HG03045 (cell line): ENCODE measurements around the gene METTL13.
A peak's percentile ranks its signal among the peaks of the same experiment; 100 is the strongest.

Experiments used
- ATAC-seq: cut with Tn5 transposase; IDR thresholded peaks from one replicate; pipeline ENCODE4 v1.9.1; 2021; ENCODE audit warnings: mild to moderate bottlenecking, moderate library complexity; ENCODE audit not compliant: unreplicated experiment

METTL13 gene

GRCh38 chr1:171801487-171801891, 20.0 kb downstream of the METTL13 start:
- no peak for ATAC-seq

GRCh38 chr1:171802207-171802606, 20.7 kb downstream of the METTL13 start:
- ATAC-seq, result no peak

GRCh38 chr1:171803045-171803444, 21.6 kb downstream of the METTL13 start:
- no peak for ATAC-seq

- ATAC-seq, result no peak
Measured at GRCh38 chr1:171803461-171804022, 22.1 kb downstream of the METTL13 start.

DNA sequence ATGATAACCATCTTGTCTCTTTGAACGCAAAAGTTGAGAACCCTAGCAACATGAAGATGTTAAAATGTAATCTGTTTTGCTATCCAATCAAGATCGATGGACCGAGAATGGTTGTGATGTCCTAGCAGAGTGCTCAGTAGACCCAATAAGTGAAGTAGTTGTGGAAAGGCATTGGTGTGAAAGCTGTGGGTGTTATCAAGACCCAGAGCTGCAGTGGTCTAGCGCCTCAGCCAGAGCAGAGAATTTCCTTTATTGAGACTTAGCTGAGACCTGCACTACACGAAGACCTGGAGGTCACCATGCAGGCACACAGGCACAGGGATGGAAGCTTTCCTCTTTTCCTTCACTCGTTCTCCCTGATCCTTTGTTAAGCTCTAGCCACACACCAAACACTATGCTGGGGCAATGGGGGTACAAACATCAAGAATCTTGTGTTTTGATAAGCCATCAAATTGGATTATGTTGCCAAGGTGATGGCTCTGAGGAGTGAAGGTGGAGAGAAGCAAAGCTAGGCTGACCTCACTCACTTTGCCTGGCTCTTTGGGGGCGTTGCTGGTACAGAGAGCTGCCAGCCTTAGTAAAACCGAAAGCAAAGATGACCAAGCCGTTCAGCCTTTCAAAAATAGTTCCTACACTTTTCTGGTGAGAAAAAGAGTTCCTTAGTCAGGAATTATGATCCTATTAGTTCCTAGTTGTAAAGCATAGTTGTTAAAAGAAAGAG, 24.1 kb downstream of the METTL13 start:
- ATAC-seq, result peak; percentile 83

GRCh38 chr1:171807556-171807955, 26.1 kb downstream of the METTL13 start:
- no peak for ATAC-seq

DNA sequence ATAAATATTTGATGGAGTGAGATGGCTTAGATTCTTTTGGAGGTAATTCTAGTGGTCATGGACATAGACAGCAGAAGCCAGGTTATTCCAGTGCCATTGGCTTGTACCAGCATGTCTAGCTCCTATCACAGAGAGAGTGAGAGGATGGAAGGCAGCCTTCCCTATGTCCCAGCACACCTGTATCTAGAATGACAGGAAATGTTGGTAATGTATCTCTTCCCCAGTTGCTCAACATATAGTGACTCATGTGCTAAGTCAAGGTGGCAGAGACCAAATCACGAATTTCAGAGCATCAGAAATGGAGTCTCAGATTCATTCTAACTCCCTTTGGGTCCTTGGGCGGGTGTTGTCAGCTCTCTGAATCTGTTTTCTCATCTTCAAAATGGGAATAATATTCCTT, 28.4 kb downstream of the METTL13 start:
- ATAC-seq, result no peak

DNA sequence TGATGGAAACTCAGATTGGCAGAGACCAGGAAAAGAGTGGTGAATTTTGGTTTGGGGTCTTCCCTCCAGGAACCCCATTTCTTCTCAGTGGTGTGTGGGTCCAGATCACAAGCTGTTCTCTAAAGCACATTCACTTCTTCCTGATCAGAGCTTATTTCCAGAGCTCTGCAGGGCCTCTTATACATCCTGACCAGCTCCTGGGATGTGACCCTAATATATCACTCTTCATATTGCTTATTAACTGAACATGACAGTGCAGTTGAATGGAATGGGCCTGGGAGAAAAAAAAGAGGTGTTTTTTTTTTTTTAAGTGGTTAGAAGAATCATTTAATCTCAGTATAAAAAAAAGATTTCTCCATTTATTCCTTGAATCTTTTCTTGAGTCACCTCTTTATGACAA, 30.2 kb downstream of the METTL13 start:
- no peak for ATAC-seq

- no peak for ATAC-seq
Measured at GRCh38 chr1:171814692-171815091, 33.2 kb downstream of the METTL13 start.

GRCh38 chr1:171816300-171816901, 34.9 kb downstream of the METTL13 start:
- ATAC-seq, result no peak

GRCh38 chr1:171817511-171818265, 36.2 kb downstream of the METTL13 start:
- peak; percentile 64 for ATAC-seq

GRCh38 chr1:171819946-171820345, 38.5 kb downstream of the METTL13 start:
- no peak for ATAC-seq

DNA sequence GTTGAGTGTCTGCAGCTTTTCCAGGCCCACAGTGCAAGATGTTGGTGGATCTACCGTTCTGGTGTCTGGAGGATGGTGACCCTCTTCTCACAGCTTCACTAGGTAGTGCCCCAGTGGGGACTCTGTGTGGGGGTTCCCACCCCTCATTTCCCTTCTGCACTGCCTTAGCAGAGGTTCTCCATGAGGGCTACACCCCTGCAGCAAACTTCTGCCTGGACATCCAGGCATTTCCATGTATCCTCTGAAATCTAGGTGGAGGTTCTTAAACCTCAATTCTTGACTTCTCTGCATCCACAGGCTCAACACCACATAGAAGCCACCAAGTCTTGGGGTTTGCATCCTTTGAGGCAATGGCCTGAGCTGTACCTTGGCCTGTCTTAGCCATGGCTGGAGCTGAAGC, 45.5 kb downstream of the METTL13 start:
- no peak for ATAC-seq

DNA sequence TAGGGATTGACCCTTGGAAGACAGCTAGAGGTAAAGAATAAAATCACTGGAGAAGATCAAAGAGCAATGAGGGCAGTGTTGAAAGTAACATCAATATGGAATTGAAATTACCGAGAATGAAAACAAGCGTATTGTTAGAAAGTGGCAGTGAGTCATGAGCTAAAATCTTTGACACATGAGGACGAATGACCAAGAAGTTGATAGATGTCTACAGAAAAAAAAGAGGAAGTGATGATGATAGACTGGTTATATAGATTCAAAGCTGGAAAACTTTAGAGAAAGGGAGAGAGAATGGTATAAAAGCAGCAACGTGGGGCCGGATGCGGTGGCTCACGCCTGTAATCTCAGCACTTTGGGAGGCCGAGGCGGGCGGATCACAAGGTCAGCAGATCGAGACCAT, 47.3 kb downstream of the METTL13 start:
- ATAC-seq, result no peak

- ATAC-seq, result no peak
Measured at GRCh38 chr1:171833091-171833825, 51.8 kb downstream of the METTL13 start.

- no peak for ATAC-seq
Measured at GRCh38 chr1:171834821-171835220, 53.4 kb downstream of the METTL13 start.

DNA sequence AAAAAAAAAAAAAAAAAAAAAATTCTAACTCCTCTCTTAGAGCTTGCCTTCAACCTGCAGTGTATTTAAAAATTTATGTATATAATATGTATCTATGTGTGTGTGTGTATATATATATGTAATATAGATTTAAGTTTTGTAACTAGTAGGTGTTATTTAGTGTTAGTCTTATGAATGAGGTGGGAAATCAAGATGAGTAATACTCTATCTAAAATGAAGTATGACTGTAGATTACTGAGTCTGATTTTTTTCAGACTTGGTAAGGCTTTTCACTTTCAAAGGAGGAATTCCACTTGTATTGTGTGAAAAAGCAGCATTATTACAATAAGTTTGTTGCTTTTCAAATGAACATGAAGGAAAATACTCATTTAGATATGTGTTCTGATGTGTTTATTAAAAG, 54.4 kb downstream of the METTL13 start:
- no peak for ATAC-seq

DNA sequence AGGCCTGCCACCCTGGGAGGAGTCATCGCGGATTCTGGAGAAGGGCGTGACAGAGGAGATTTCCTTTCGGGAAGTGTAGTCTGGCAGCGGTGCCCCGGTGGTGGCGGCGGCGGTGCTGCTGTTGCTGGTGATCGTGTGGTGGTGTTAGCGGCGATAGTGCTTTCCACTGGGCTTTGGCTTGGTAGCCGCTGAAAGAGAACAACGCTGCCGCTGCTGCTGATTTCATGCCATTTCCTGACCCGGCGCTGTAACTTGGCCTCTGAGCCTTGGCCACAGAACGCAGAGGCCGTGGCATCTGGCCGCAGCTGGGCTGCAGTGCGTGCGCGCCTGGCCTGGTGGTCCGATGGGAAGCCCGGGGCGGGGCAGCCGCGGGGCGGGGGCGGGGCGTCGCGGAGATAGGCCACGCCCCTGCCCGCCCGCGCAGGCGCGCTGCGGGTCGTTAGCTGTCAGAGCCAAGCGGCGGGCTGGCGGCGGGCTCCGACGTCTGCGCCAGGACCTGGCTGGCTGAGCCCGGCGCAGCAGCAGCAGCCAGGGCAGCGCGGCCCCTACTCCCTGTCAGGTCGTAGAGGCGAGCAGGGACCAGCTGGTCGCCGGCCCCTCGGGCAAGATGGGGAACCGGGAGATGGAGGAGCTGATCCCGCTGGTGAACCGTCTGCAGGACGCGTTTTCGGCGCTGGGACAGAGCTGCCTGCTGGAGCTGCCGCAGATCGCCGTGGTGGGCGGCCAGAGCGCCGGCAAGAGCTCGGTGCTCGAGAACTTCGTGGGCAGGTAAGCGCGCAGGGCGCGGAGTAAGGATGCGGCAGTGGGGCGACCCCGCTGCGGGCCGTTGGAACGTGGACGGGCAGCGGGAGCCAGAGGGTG, 59.8 kb downstream of the METTL13 start, which contains the start of gene DNM3:
DNM3 (plus strand) TSS at position 449 of the 861 bp plus-strand sequence; CDS start at position 608, 159 bp downstream.
- peak; percentile 86 for ATAC-seq

DNA sequence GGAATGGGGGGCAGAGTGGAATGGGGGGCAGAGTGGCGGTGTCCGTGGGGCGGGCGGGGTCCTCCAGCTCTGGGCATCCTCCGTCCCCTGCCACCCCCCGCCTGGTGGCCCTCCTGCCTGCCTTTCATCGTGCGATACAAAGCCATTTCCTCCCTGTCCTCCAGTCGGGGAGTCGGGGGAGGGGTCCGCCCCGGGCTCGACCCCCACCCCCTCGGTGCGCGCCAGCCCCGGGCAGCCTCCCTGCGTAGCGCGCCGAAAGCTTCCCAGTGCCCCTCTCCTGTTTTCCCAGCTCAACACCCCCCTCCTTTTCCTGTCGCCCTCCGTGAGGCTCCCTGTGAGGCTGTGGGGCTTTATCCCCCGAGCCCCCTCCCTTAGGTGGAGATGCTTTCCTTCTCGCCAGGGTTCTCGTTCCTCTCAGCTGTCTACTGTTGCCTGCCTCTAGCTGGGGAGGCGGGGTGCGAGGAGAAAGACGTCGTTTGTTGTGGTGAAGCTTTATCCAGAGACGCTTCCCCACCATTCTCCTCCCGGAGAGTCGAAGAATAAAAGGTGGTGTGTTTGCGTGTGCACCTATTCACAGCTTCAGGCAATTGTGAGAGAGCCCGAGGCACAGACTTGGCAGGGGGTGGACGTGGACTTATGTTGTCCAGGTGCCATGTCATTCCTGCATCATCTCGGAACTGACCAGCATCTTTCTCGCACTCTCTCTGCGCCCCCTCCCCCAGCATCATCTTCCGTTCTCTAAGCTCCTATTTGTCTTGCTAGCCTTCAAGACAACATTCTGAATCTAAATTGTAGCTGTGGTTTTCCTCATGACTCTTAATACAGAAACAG, 60.7 kb downstream of the METTL13 start:
- ATAC-seq, result no peak
